ENCODE measurements around the gene CTTN.
"Not testable (repeated sequence)": the region's sequence is repeated elsewhere in the genome, so short reads cannot be mapped to it uniquely, and the experiment has no call there.

Gene CTTN

GRCh38 chr11:70390882-70391281, 7.4 kb upstream of the CTTN start:
- 98% methylated on average over 7 of the region's 7 CpGs for WGBS
- not testable (repeated sequence) for H3K4ac ChIP-seq (ENCODE audit: low read depth in 1 of 2, low read length in 2 of 2)

GRCh38 chr11:70394211-70394950, 3.9 kb upstream of the CTTN start:
- Histone ChIP-seq H3K4me1 (ENCODE audit: control insufficient read depth, insufficient read depth, low read depth, low read length) (peaks cover 15% of the 10 kb centered on the region), H3K4ac (ENCODE audit: low read depth in 1 of 2, low read length in 2 of 2) (no peak overlapping the region), H3K79me1 (replicated peaks; ENCODE audit: low read length, poor library complexity, severe bottlenecking) (peaks cover 30% of the 10 kb centered on the region), H3K27ac (ENCODE audit: low read length, poor library complexity, severe bottlenecking) (no peak overlapping the region), H3K18ac (ENCODE audit: low read depth in 1 of 2, low read length in 2 of 2) (no peak overlapping the region), H3K9me3 (ENCODE audit: control insufficient read depth, low read length) (no peaks in the 10 kb centered on the region), H3K4me3 (ENCODE audit: insufficient read depth in 1 of 2, low read depth in 1 of 2, low read length in 2 of 2) (no peak overlapping the region), H2BK12ac (ENCODE audit: low read length in 2 of 2) (no peak overlapping the region), H4K8ac (ENCODE audit: low read length) (no peak overlapping the region), H3K27me3 (ENCODE audit: control insufficient read depth in 1 of 2, insufficient read depth in 1 of 2, low read length in 2 of 2) (no peaks in the 10 kb centered on the region), H4K91ac (ENCODE audit: low read length) (no peak overlapping the region), H3K9ac (ENCODE audit: low read length) (no peak overlapping the region), H3K14ac (ENCODE audit: low read length in 2 of 2) (no peak overlapping the region), H2BK120ac (ENCODE audit: low read depth, low read length) (no peak overlapping the region), H2AFZ (ENCODE audit: low read depth, low read length) (no peak overlapping the region), H3K4me2 (ENCODE audit: low read length, poor library complexity, severe bottlenecking) (no peak overlapping the region), H2BK5ac (ENCODE audit: low read depth, low read length, poor library complexity, severe bottlenecking) (no peak overlapping the region), H2AK5ac (ENCODE audit: low read length, severe bottlenecking) (no peak overlapping the region), H3K23ac (ENCODE audit: low read length in 2 of 2) (no peak overlapping the region), H3K36me3 (ENCODE audit: control insufficient read depth in 1 of 2, insufficient read depth in 2 of 2, low read depth in 1 of 2, low read length in 2 of 2) (peaks cover 5 to 13% of the 10 kb centered on the region in 2 experiments), H2BK15ac (ENCODE audit: low read depth, poor library complexity, severe bottlenecking) (no peak overlapping the region)
- WGBS, result 98% methylated on average over 15 of the region's 15 CpGs
- no peak for DNase-seq

More at GRCh38 chr11:70390882-70391281, 7.4 kb upstream of the CTTN start:
- not testable (repeated sequence) for H3K4me2 ChIP-seq (ENCODE audit: low read length, poor library complexity, severe bottlenecking); H3K14ac ChIP-seq (ENCODE audit: low read length in 2 of 2); H3K4me3 ChIP-seq (ENCODE audit: insufficient read depth in 1 of 2, low read depth in 1 of 2, low read length in 2 of 2); H3K9me3 ChIP-seq (ENCODE audit: control insufficient read depth, low read length); H4K8ac ChIP-seq (ENCODE audit: low read length); H2BK5ac ChIP-seq (ENCODE audit: low read depth, low read length, poor library complexity, severe bottlenecking); H2AK5ac ChIP-seq (ENCODE audit: low read length, severe bottlenecking); H3K27me3 ChIP-seq (ENCODE audit: control insufficient read depth in 1 of 2, insufficient read depth in 1 of 2, low read length in 2 of 2); H3K4me1 ChIP-seq (ENCODE audit: control insufficient read depth, insufficient read depth, low read depth, low read length); H2BK15ac ChIP-seq (ENCODE audit: low read depth, poor library complexity, severe bottlenecking); H3K23ac ChIP-seq (ENCODE audit: low read length in 2 of 2); H2BK12ac ChIP-seq (ENCODE audit: low read length in 2 of 2); H2BK120ac ChIP-seq (ENCODE audit: low read depth, low read length); H3K18ac ChIP-seq (ENCODE audit: low read depth in 1 of 2, low read length in 2 of 2); DNase-seq; H3K27ac ChIP-seq (ENCODE audit: low read length, poor library complexity, severe bottlenecking); H2AFZ ChIP-seq (ENCODE audit: low read depth, low read length); H3K9ac ChIP-seq (ENCODE audit: low read length); H4K91ac ChIP-seq (ENCODE audit: low read length)
- Histone ChIP-seq H3K79me1 (replicated peaks; ENCODE audit: low read length, poor library complexity, severe bottlenecking) (peaks cover 37% of the 10 kb centered on the region), H3K36me3 (ENCODE audit: control insufficient read depth in 1 of 2, insufficient read depth in 2 of 2, low read depth in 1 of 2, low read length in 2 of 2) (peaks cover 12 to 19% of the 10 kb centered on the region in 2 experiments)

- no peak overlapping the region for H3K14ac ChIP-seq (ENCODE audit: low read length in 2 of 2)
- H3K9me3 ChIP-seq (ENCODE audit: control insufficient read depth, low read length), result no peaks in the 10 kb centered on the region
- no peak overlapping the region for H2BK5ac ChIP-seq (ENCODE audit: low read depth, low read length, poor library complexity, severe bottlenecking)
- no peak overlapping the region for H2BK120ac ChIP-seq (ENCODE audit: low read depth, low read length)
- peak overlapping the region; percentile 76 for H4K91ac ChIP-seq (ENCODE audit: low read length)
- H2AFZ ChIP-seq (ENCODE audit: low read depth, low read length), result no peak overlapping the region
- peak overlapping the region; percentile 26 for H3K27ac ChIP-seq (ENCODE audit: low read length, poor library complexity, severe bottlenecking)
- peak overlapping the region in 1 of 2 experiments; percentile 30 for H2BK12ac ChIP-seq (ENCODE audit: low read length in 2 of 2)
- H2AK5ac ChIP-seq (ENCODE audit: low read length, severe bottlenecking), result peak overlapping the region; percentile 29
- peak overlapping the region in 1 of 2 experiments; percentile 42 for H3K4ac ChIP-seq (ENCODE audit: low read depth in 1 of 2, low read length in 2 of 2)
- peaks cover 22% of the 10 kb centered on the region for H3K79me1 ChIP-seq (replicated peaks; ENCODE audit: low read length, poor library complexity, severe bottlenecking)
- peak overlapping the region; percentile 99 for H3K9ac ChIP-seq (ENCODE audit: low read length)
- H4K8ac ChIP-seq (ENCODE audit: low read length), result peak overlapping the region; percentile 88
- H3K4me2 ChIP-seq (ENCODE audit: low read length, poor library complexity, severe bottlenecking), result peak overlapping the region; percentile 56
- no peak overlapping the region for H3K23ac ChIP-seq (ENCODE audit: low read length in 2 of 2)
- peak overlapping the region; percentile 5 to 10 for H3K18ac ChIP-seq (ENCODE audit: low read depth in 1 of 2, low read length in 2 of 2)
- peak overlapping the region; percentile 49 to 99 for H3K4me3 ChIP-seq (ENCODE audit: insufficient read depth in 1 of 2, low read depth in 1 of 2, low read length in 2 of 2)
- WGBS, result 43% methylated on average over 18 of the region's 18 CpGs
- peaks cover 17 to 21% of the 10 kb centered on the region in 2 experiments for H3K36me3 ChIP-seq (ENCODE audit: control insufficient read depth in 1 of 2, insufficient read depth in 2 of 2, low read depth in 1 of 2, low read length in 2 of 2)
- H3K27me3 ChIP-seq (ENCODE audit: control insufficient read depth in 1 of 2, insufficient read depth in 1 of 2, low read length in 2 of 2), result no peaks in the 10 kb centered on the region
- peaks cover 24% of the 10 kb centered on the region for H3K4me1 ChIP-seq (ENCODE audit: control insufficient read depth, insufficient read depth, low read depth, low read length)
- H2BK15ac ChIP-seq (ENCODE audit: low read depth, poor library complexity, severe bottlenecking), result no peak overlapping the region
- DNase-seq, result no peak
Measured at GRCh38 chr11:70397336-70397982, 870 bp upstream of the CTTN start.

Measured in mesenchymal stem cell (in vitro differentiated cells and primary cell).